ENCODE data around the gene BCL2L11.

DNA sequence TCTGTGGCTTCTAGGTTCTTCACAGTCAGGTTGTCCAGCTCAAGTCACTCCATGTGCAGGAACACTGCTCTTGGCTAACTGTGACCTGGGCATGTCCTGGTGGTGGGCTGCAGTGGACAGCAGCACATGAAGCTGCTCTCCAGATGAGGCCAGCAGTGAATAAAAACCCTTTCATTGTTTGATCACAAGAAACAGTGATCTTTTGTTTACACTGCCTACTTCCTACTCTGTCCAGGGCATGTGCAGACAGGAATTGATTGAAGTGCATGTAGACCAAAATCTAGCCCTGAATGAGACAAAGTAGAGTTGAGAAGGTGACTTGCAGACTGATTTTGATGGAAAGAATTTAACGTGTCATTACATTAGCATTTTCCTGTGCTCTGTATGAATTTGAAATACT is 34.9 kb downstream of the BCL2L11 start:
- TF ChIP-seq GATA3 (IDR thresholded peaks at IDR 0.05; ENCODE audit: low read depth, low read length) (no peak), GATA2 (IDR thresholded peaks at IDR 0.05; ENCODE audit: low read depth, low read length) (no peak)
